Endothelial cell (in vitro differentiated cells): Measurements from ENCODE around the gene GORASP2. TPM values are rescaled to one million over a fixed set of nuclear protein-coding genes. Genes with fewer than 3 reads are reported as not detected.

Experiments used
- DNase-seq: peaks from one replicate; pipeline ENCODE4 v3.0.0; 2021; ENCODE audit warnings: low spot score
- H3K27ac Mint-ChIP-seq: one replicate; pipeline ENCODE4 v1.8.0; 2021; ENCODE audit warnings: mixed read lengths, inconsistent platforms; ENCODE audit not compliant: unreplicated experiment
- H3K27me3 Mint-ChIP-seq: one replicate; pipeline ENCODE4 v1.8.0; 2021; ENCODE audit warnings: mild to moderate bottlenecking, moderate library complexity, mixed read lengths, inconsistent platforms; ENCODE audit not compliant: unreplicated experiment
- H3K36me3 Mint-ChIP-seq: one replicate; pipeline ENCODE4 v1.8.0; 2021; ENCODE audit warnings: mild to moderate bottlenecking, low read depth, mixed read lengths, inconsistent platforms; ENCODE audit not compliant: unreplicated experiment
- H3K4me1 Mint-ChIP-seq: one replicate; pipeline ENCODE4 v1.8.0; 2021; ENCODE audit warnings: mild to moderate bottlenecking, mixed read lengths, inconsistent platforms; ENCODE audit not compliant: unreplicated experiment
- H3K4me3 Mint-ChIP-seq: one replicate; pipeline ENCODE4 v1.8.0; 2021; ENCODE audit warnings: mild to moderate bottlenecking, mixed read lengths, inconsistent platforms; ENCODE audit not compliant: unreplicated experiment
- H3K9me3 Mint-ChIP-seq: one replicate; pipeline ENCODE4 v1.8.0; 2021; ENCODE audit warnings: mixed read lengths, inconsistent platforms; ENCODE audit not compliant: unreplicated experiment
- CTCF ChIP-seq: fragments of 200-600 bp; sonication (generic); IDR thresholded peaks from one replicate; pipeline ENCODE4 v1.5.0; 2021; ENCODE audit warnings: antibody characterized with exemption; ENCODE audit not compliant: unreplicated experiment
- total RNA-seq: library from RNA; stranded (reverse); fragmentation: NEBNext Ultra II Directional; extraction: Animal tissue kit (Norgen Biotek cat#: 25700); gene quantifications from one replicate; pipeline ENCODE4 v1.2.1, GENCODE V29; 2021; ENCODE audit not compliant: unreplicated experiment

GORASP2 gene
- total RNA-seq, 1 donor from 2014 or later: 71.9 TPM

GRCh38 chr2:170928036-170928823, 823 bp upstream of the GORASP2 start:
- Mint-ChIP-seq H3K36me3 (peaks cover 39% of the 10 kb centered on the region), H3K27me3 (peaks cover 2% of the 10 kb centered on the region), H3K4me3 (peak overlapping the region; percentile 86), H3K9me3 (no peaks in the 10 kb centered on the region), H3K4me1 (peaks cover 27% of the 10 kb centered on the region), H3K27ac (peak overlapping the region; percentile 82)
- no peak for DNase-seq
- no peak for TF ChIP-seq CTCF

- peak overlapping the region; percentile 96 for H3K4me3 Mint-ChIP-seq
These were observed 615 bp downstream of the GORASP2 start for GRCh38 chr2:170929686-170930050.

GRCh38 chr2:170930131-170930990, 1.3 kb downstream of the GORASP2 start:
- Mint-ChIP-seq H3K4me3 (peak overlapping the region; percentile 96), H3K9me3 (no peaks in the 10 kb centered on the region), H3K27ac (peak overlapping the region; percentile 95), H3K27me3 (peaks cover 2% of the 10 kb centered on the region), H3K4me1 (peaks cover 27% of the 10 kb centered on the region), H3K36me3 (peaks cover 27% of the 10 kb centered on the region)
- TF ChIP-seq CTCF: no peak
- peak; percentile 9 for DNase-seq

More at GRCh38 chr2:170929686-170930050, 615 bp downstream of the GORASP2 start:
- DNase-seq: peak; percentile 56
- Mint-ChIP-seq H3K27ac (peak overlapping the region; percentile 95), H3K4me1 (peaks cover 27% of the 10 kb centered on the region), H3K36me3 (peaks cover 32% of the 10 kb centered on the region), H3K27me3 (peaks cover 2% of the 10 kb centered on the region), H3K9me3 (no peaks in the 10 kb centered on the region)
- TF ChIP-seq CTCF: no peak

GRCh38 chr2:170930991-170931266, 1.9 kb downstream of the GORASP2 start:
- H3K27ac Mint-ChIP-seq: peak overlapping the region; percentile 95
- peaks cover 27% of the 10 kb centered on the region for H3K36me3 Mint-ChIP-seq
- no peaks in the 10 kb centered on the region for H3K9me3 Mint-ChIP-seq
- no peak for TF ChIP-seq CTCF
- H3K4me3 Mint-ChIP-seq: peak overlapping the region; percentile 96
- peaks cover 2% of the 10 kb centered on the region for H3K27me3 Mint-ChIP-seq
- no peak for DNase-seq
- H3K4me1 Mint-ChIP-seq: peaks cover 27% of the 10 kb centered on the region

GRCh38 chr2:170932166-170932565, 3.1 kb downstream of the GORASP2 start:
- DNase-seq: no peak
- no peak for TF ChIP-seq CTCF
- Mint-ChIP-seq H3K36me3 (peaks cover 16% of the 10 kb centered on the region), H3K4me3 (no peak overlapping the region), H3K27ac (no peak overlapping the region), H3K27me3 (no peaks in the 10 kb centered on the region), H3K4me1 (peaks cover 24% of the 10 kb centered on the region), H3K9me3 (no peaks in the 10 kb centered on the region)
